K562 (cell line): ENCODE data around the gene SPRYD3. TPM values are rescaled to one million over a fixed set of nuclear protein-coding genes. Genes with fewer than 3 reads are reported as not detected.

Source experiments
- ATAC-seq: fragments of 200-7000 bp; cut with Tn5 transposase; 3 replicates; pipeline ENCODE4 v1.9.1; 2020; ENCODE audit warnings: moderate library complexity
- BruUV-seq: library from RNA; stranded (reverse); fragments of 400-500 nt; replicated peaks from 2 replicates; lab custom pipeline; 2021; lab: Mats Ljungman, UMichigan
- CTCF ChIA-PET: fragments of 300-600 bp; formaldehyde crosslinking; extraction: SDS; loops from one replicate; lab custom pipeline; 2021; ENCODE audit warnings: low intra/inter-chr PET ratio; lab: Yijun Ruan, JAX
- POLR2A ChIA-PET: fragments of 300-600, 350-650 bp; sonication (Branson Sonifier 250); formaldehyde crosslinking; extraction: SDS; loops from one replicate; lab custom pipeline; 2021; ENCODE audit warnings: antibody characterized with exemption, inconsistent platforms; lab: Yijun Ruan, JAX
- DNase-seq, 4 experiments: peaks; one replicate each; pipeline versions ENCODE4 v3.0.0 to v3.0.0-alpha.2; 2011 to 2018; ENCODE audit warnings: low spot score in 3 of 4, mixed read lengths in 3 of 4; ENCODE audit errors: extremely low read depth in 1 of 4
- FAIRE-seq: peaks from 2 replicates; lab custom pipeline; 2011; peaks lifted over from hg19 to GRCh38; lab: Jason Lieb, UNC
- H2AFZ ChIP-seq: 2 replicates; pipeline ENCODE4 v1.6.0; 2011; ENCODE audit warnings: low read depth, low read length, control low read depth, inconsistent platforms
- H3K27ac ChIP-seq: fragments of 200-600 bp; 3 replicates; pipeline ENCODE4 v1.8.0; 2011; ENCODE audit warnings: low read depth, mild to moderate bottlenecking, control low read depth, inconsistent platforms, low read length, moderate library complexity, mixed read lengths; ENCODE audit errors: extremely low read depth
- H3K27me3 ChIP-seq, 2 experiments: fragments of 300-600 bp in 1 of 2; 2 replicates in 1 of 2; 3 replicates in 1 of 2; pipeline versions ENCODE4 v1.6.0 to v1.8.0; 2011; ENCODE audit warnings: inconsistent platforms in 2 of 2, low read length in 2 of 2, mild to moderate bottlenecking in 1 of 2, mixed read lengths in 1 of 2, moderate library complexity in 1 of 2; ENCODE audit not compliant: control insufficient read depth in 2 of 2, insufficient read depth in 2 of 2
- H3K36me3 ChIP-seq: fragments of 300-600 bp; 3 replicates; pipeline ENCODE4 v1.8.0; 2011; ENCODE audit warnings: mild to moderate bottlenecking, low read length, inconsistent platforms; ENCODE audit not compliant: control insufficient read depth, insufficient read depth
- H3K4me1 ChIP-seq, 2 experiments: fragments of 200-600 bp in 1 of 2; replicated peaks in 1 of 2; 2 replicates in 1 of 2; 3 replicates in 1 of 2; pipeline versions ENCODE4 v1.5.1 to v1.8.0; 2011; ENCODE audit warnings: inconsistent platforms in 2 of 2, low read length in 2 of 2, mild to moderate bottlenecking in 1 of 2, mixed read lengths in 1 of 2, moderate library complexity in 1 of 2; ENCODE audit not compliant: control insufficient read depth in 2 of 2, insufficient read depth in 2 of 2
- H3K4me2 ChIP-seq: 2 replicates; pipeline ENCODE4 v1.6.1; 2011; ENCODE audit warnings: low read length, control low read depth, inconsistent platforms, mixed read lengths; ENCODE audit not compliant: insufficient read depth
- H3K4me3 ChIP-seq: fragments of 200-600 bp; sonication (generic), shearing (Covaris generic); 2 replicates; pipeline ENCODE4 v1.5.1; 2016; ENCODE audit warnings: control low read depth, inconsistent platforms
- H3K79me2 ChIP-seq: fragments of 200-600 bp; 3 replicates; pipeline ENCODE4 v1.8.0; 2011; ENCODE audit warnings: low read length, inconsistent platforms; ENCODE audit not compliant: control insufficient read depth, insufficient read depth
- H3K9ac ChIP-seq, 2 experiments: 2 replicates each; pipeline versions ENCODE4 v1.6.0 to v1.6.1; 2011; ENCODE audit warnings: low read depth in 2 of 2, low read length in 2 of 2, control low read depth in 1 of 2, inconsistent platforms in 1 of 2, mild to moderate bottlenecking in 1 of 2, mixed read lengths in 1 of 2; ENCODE audit not compliant: insufficient read depth in 1 of 2
- H3K9me1 ChIP-seq: one replicate; pipeline ENCODE4 v1.6.0; 2011; ENCODE audit warnings: inconsistent platforms, mild to moderate bottlenecking, low read length, moderate library complexity; ENCODE audit not compliant: control insufficient read depth, insufficient read depth
- H3K9me3 ChIP-seq: replicated peaks from 2 replicates; pipeline ENCODE4 v1.5.1; 2011; ENCODE audit warnings: low read depth, low read length, inconsistent platforms; ENCODE audit not compliant: control insufficient read depth, insufficient read depth
- H4K20me1 ChIP-seq: replicated peaks from 2 replicates; pipeline ENCODE4 v1.6.1; 2011; ENCODE audit warnings: low read length, inconsistent platforms, mixed read lengths; ENCODE audit not compliant: control insufficient read depth, insufficient read depth
- BACH1 ChIP-seq: fragments of 200-800 bp; sonication (Bioruptor generic); IDR thresholded peaks from 2 replicates; pipeline ENCODE4 v1.6.1; 2016; ENCODE audit warnings: missing genetic modification characterization, missing compliant biosample characterization
- CBX8 ChIP-seq: fragments of 200-600 bp; sonication (generic); IDR thresholded peaks from 2 replicates; pipeline ENCODE4 v1.6.1; 2012; ENCODE audit warnings: borderline replicate concordance, mixed run types, low read depth, mild to moderate bottlenecking, moderate library complexity, mixed read lengths, low read length, control low read depth, inconsistent platforms; ENCODE audit not compliant: poor library complexity, severe bottlenecking; ENCODE audit errors: extremely low read depth
- HIVEP1 ChIP-seq: fragments of 250-450 bp; sonication (Bioruptor Pico); IDR thresholded peaks from 2 replicates; pipeline ENCODE4 v1.4.0; 2020; ENCODE audit warnings: mild to moderate bottlenecking
- NR1H2 ChIP-seq: sonication (generic); formaldehyde crosslinking; IDR thresholded peaks from 2 replicates; pipeline ENCODE4 v1.4.0; 2020; ENCODE audit warnings: mild to moderate bottlenecking, missing genetic modification reagents
- ZNF707 ChIP-seq: fragments of 250-450 bp; sonication (Bioruptor Pico); conservative IDR thresholded peaks from 2 replicates; pipeline ENCODE4 v1.8.0; 2022; ENCODE audit warnings: inconsistent platforms, mild to moderate bottlenecking, moderate library complexity
- WGBS: fragments of 100-300 bp; shearing (Covaris generic); methylation state at CpG from one replicate; pipeline ENCODE4 v1.1.6; 2016; ENCODE audit warnings: low coverage, mixed read lengths; ENCODE audit not compliant: insufficient coverage; ENCODE audit errors: missing lambda C conversion rate; 5-methylcytosine and 5-hydroxymethylcytosine counted together
- in situ Hi-C: fragments of 300-500 bp; cut with MboI; formaldehyde crosslinking; loops from 4 replicates; pipeline ENCODE4 v1.15.0; 2018; ENCODE audit warnings: inconsistent platforms, mixed read lengths
- intact Hi-C: fragments of 100-400 bp; cut with micrococcal nuclease; formaldehyde crosslinking; loops from 2 replicates; pipeline ENCODE4 v1.14.2; 2022
- polyA plus RNA-seq, 8 experiments: library from polyadenylated mRNA; depleted of rRNA in 4 of 8; stranded (reverse) in 5 of 8; unstranded in 3 of 8; fragments of >200 nt; fragmentation: Nextera tagmentation in 2 of 8; fragmentation: Illumina TruSeq in 1 of 8; extraction: Ambion mirVana in 2 of 8; extraction: Trizol in 1 of 8; gene quantifications; 2 replicates each; pipeline versions ENCODE4 v1.2.1 to v1.2.3, GENCODE V29; 2011 to 2014; ENCODE audit warnings: inconsistent platforms in 1 of 8, missing spikeins in 1 of 8
- total RNA-seq, 7 experiments: library from RNA; depleted of rRNA in 6 of 7; stranded (reverse); fragments of >200 nt in 6 of 7; fragmentation: Illumina TruSeq in 2 of 7; extraction: Trizol in 2 of 7; gene quantifications; 2 replicates each; pipeline versions ENCODE4 v1.2.1 to v1.2.3, GENCODE V29; 2011 to 2021; ENCODE audit warnings: low replicate concordance in 1 of 7

The SPRYD3 gene
- total and polyA plus RNA-seq, 9 of the 15 experiments (the other 6 are each of a cell fraction or from before 2014, with no cell fraction given): 1.5 to 13.6 (median 7.6) TPM

GRCh38 chr12:53060064-53060720, 19.0 kb downstream of the SPRYD3 start:
- Histone ChIP-seq H4K20me1 (no peaks in the 10 kb centered on the region), H3K27ac (no peak overlapping the region), H3K9ac (peak overlapping the region in 1 of 2 experiments; percentile 10; a peak in 2 of 4 replicates), H3K27me3 (no peaks in the 10 kb centered on the region), H2AFZ (no peak overlapping the region), H3K79me2 (no peaks in the 10 kb centered on the region), H3K36me3 (no peaks in the 10 kb centered on the region; the same call in 2 of the 3 replicates), H3K9me1 (no peaks in the 10 kb centered on the region), H3K4me2 (no peak overlapping the region), H3K4me1 (peaks cover 11 to 61% of the 10 kb centered on the region in 2 experiments; a peak in 4 of 5 replicates), H3K9me3 (no peaks in the 10 kb centered on the region), H3K4me3 (no peak overlapping the region)
- FAIRE-seq: no peak
- intact Hi-C loops (loop anchor here (10.0 kb wide), 1 partner anchor 445 kb away; the partner anchor contains the start of genes NPFF and TARBP2), in situ Hi-C loops (loop anchor here (10.0 kb wide), 1 partner anchor 145 kb away; the partner anchor contains the start of gene ITGB7)
- 23% methylated on average over 16 of the region's 17 CpGs for WGBS
- DNase-seq: no peak
- POLR2A ChIA-PET: interaction anchor here (0.6 to 1.0 kb wide), 4 partner anchors 9 to 209 kb away, joined by 3 to 4 read pairs (median 4); no protein-coding TSS in a partner anchor
- ATAC-seq: no peak
- no TSS peak for BruUV-seq
- CTCF ChIA-PET: no interaction called here
- no peak for TF ChIP-seq CBX8
- TF ChIP-seq BACH1 (tag): no peak
- TF ChIP-seq ZNF707: no peak
- no peak for TF ChIP-seq HIVEP1 (CRISPR knock-in tag)
- no peak for TF ChIP-seq NR1H2 (CRISPR knock-in tag)
